SK-N-SH treated with all-trans-retinoic acid at 6 μM for 48 hours (cell line): ENCODE results near the gene TTYH2.

Experiments used
- ATAC-seq: fragments of 200-7000 bp; cut with Tn5 transposase; 3 replicates; pipeline ENCODE4 v1.9.1; 2020; ENCODE audit warnings: mild to moderate bottlenecking, moderate library complexity
- ARNTL ChIP-seq: fragments of 450-650 bp; formaldehyde crosslinking; IDR thresholded peaks from 2 replicates; pipeline ENCODE4 v1.5.0; 2020; ENCODE audit warnings: low read depth, mild to moderate bottlenecking, moderate library complexity, borderline replicate concordance
- BACH2 ChIP-seq: fragments of 250-450 bp; sonication (Bioruptor Pico); IDR thresholded peaks from 2 replicates; pipeline ENCODE4 v1.9.0; 2021; ENCODE audit warnings: mild to moderate bottlenecking, borderline replicate concordance
- CSDC2 ChIP-seq: fragments of 250-450 bp; sonication (Bioruptor Pico); IDR thresholded peaks from 2 replicates; pipeline ENCODE4 v1.5.0; 2020; ENCODE audit warnings: mild to moderate bottlenecking, moderate library complexity
- GLIS3 ChIP-seq: fragments of 250-450 bp; sonication (Bioruptor Pico); IDR thresholded peaks from 2 replicates; pipeline ENCODE4 v1.5.0; 2020; ENCODE audit warnings: mild to moderate bottlenecking, moderate library complexity
- ISL1 ChIP-seq: fragments of 250-450 bp; sonication (Bioruptor Pico); IDR thresholded peaks from 2 replicates; pipeline ENCODE4 v2.1.2; 2022; ENCODE audit warnings: mild to moderate bottlenecking, moderate library complexity
- OSR1 ChIP-seq: fragments of 250-450 bp; sonication (Bioruptor Pico); IDR thresholded peaks from 2 replicates; pipeline ENCODE4 v1.8.0; 2022; ENCODE audit warnings: moderate library complexity, mild to moderate bottlenecking, inconsistent platforms
- PATZ1 ChIP-seq: fragments of 250-450 bp; sonication (Bioruptor Pico); IDR thresholded peaks from 2 replicates; pipeline ENCODE4 v1.8.0; 2020; ENCODE audit warnings: mild to moderate bottlenecking, moderate library complexity, borderline replicate concordance
- SNAI2 ChIP-seq: fragments of 250-450 bp; sonication (Bioruptor Pico); IDR thresholded peaks from 2 replicates; pipeline ENCODE4 v1.5.0; 2020; ENCODE audit warnings: mild to moderate bottlenecking, moderate library complexity
- TOX ChIP-seq: fragments of 250-450 bp; sonication (Bioruptor Pico); IDR thresholded peaks from 2 replicates; pipeline ENCODE4 v1.8.0; 2021; ENCODE audit warnings: mild to moderate bottlenecking, moderate library complexity, borderline replicate concordance
- TSHZ2 ChIP-seq: fragments of 250-450 bp; sonication (Bioruptor Pico); IDR thresholded peaks from 2 replicates; pipeline ENCODE4 v1.5.0; 2020; ENCODE audit warnings: mild to moderate bottlenecking, moderate library complexity
- ZFP3 ChIP-seq: fragments of 250-450 bp; sonication (Bioruptor Pico); IDR thresholded peaks from 2 replicates; pipeline ENCODE4 v1.5.0; 2020; ENCODE audit warnings: mild to moderate bottlenecking, moderate library complexity
- ZNF565 ChIP-seq: fragments of 450-650 bp; formaldehyde crosslinking; conservative IDR thresholded peaks from 2 replicates; pipeline ENCODE4 v1.5.0; 2020; ENCODE audit warnings: low read depth, mild to moderate bottlenecking, moderate library complexity
- ZNF70 ChIP-seq: fragments of 450-650 bp; formaldehyde crosslinking; IDR thresholded peaks from 2 replicates; pipeline ENCODE4 v1.5.0; 2020; ENCODE audit warnings: mild to moderate bottlenecking, moderate library complexity
- ZNF8 ChIP-seq: fragments of 450-650 bp; formaldehyde crosslinking; IDR thresholded peaks from 2 replicates; pipeline ENCODE4 v1.5.0; 2020; ENCODE audit warnings: mild to moderate bottlenecking, moderate library complexity

TTYH2 gene

GRCh38 chr17:74307984-74308773, 94.8 kb downstream of the TTYH2 start:
- TF ChIP-seq OSR1 (CRISPR knock-in tag) (no peak), PATZ1 (no peak), ZNF8 (CRISPR knock-in tag) (no peak), CSDC2 (CRISPR knock-in tag) (no peak), ZFP3 (no peak), ARNTL (no peak), TSHZ2 (no peak)
- no peak for ATAC-seq

GRCh38 chr17:74309902-74310301, 96.5 kb downstream of the TTYH2 start:
- no peak for ATAC-seq
- TF ChIP-seq BACH2 (CRISPR knock-in tag) (no peak), ZNF70 (CRISPR knock-in tag) (no peak), ISL1 (CRISPR knock-in tag) (no peak), OSR1 (CRISPR knock-in tag) (no peak), ZNF8 (CRISPR knock-in tag) (no peak), GLIS3 (CRISPR knock-in tag) (no peak), TOX (no peak), ZNF565 (no peak), CSDC2 (CRISPR knock-in tag) (no peak), SNAI2 (no peak)
